ENCODE measurements around the gene LRRC49. TPM values are rescaled to one million over a fixed set of nuclear protein-coding genes. Genes with fewer than 3 reads are reported as not detected.
"Not testable (repeated sequence)": the region's sequence is repeated elsewhere in the genome, so short reads cannot be mapped to it uniquely, and the experiment has no call there.

The LRRC49 gene
- total and polyA plus RNA-seq, 2 experiments from 2014 or later, result 8.5 to 14.6 TPM

GRCh38 chr15:70998319-70998718, 105.7 kb downstream of the LRRC49 start:
- Mint-ChIP-seq H3K27me3 (ENCODE audit: insufficient read depth, low read depth, poor library complexity) (no peaks in the 10 kb centered on the region), H3K27ac (no peak overlapping the region), H3K36me3 (ENCODE audit: low read depth) (peaks cover 23% of the 10 kb centered on the region; the same call in 2 of the 3 replicates), H3K4me1 (no peaks in the 10 kb centered on the region), H3K4me3 (no peak overlapping the region), H3K9me3 (peaks cover 17% of the 10 kb centered on the region)
- Histone ChIP-seq H3F3A (replicated peaks; ENCODE audit: low read depth) (no peaks in the 10 kb centered on the region), H3K79me2 (replicated peaks; ENCODE audit: insufficient read depth) (no peaks in the 10 kb centered on the region), H3K4me3 (no peak overlapping the region), H3K27ac (ENCODE audit: low read depth) (no peak overlapping the region), H3K27me3 (ENCODE audit: insufficient read depth) (no peaks in the 10 kb centered on the region), H3K36me3 (ENCODE audit: insufficient read depth) (peaks cover 7% of the 10 kb centered on the region; the same call in 1 of the 2 replicates), H3K4me2 (no peak overlapping the region), H2AFZ (no peak overlapping the region), H3K4me1 (ENCODE audit: insufficient read depth) (no peaks in the 10 kb centered on the region), H4K20me1 (replicated peaks; ENCODE audit: insufficient read depth) (no peaks in the 10 kb centered on the region), H3K9me2 (ENCODE audit: insufficient read depth) (no peaks in the 10 kb centered on the region)
- no peak for TF ChIP-seq ZNF114 (CRISPR knock-in tag; IDR thresholded peaks at IDR 0.05)
- TF ChIP-seq STAT1 (IDR thresholded peaks at IDR 0.05; ENCODE audit: unreplicated experiment), result no peak
- TF ChIP-seq POLR2AphosphoS5 (IDR thresholded peaks at IDR 0.05; ENCODE audit: low read depth), result no peak
- DNase-seq (ENCODE audit: low spot score), result no peak
- no peak for ATAC-seq

- H3K27ac Mint-ChIP-seq, result no peak overlapping the region
- H3K9me3 Mint-ChIP-seq, result peaks cover 8% of the 10 kb centered on the region; the same call in 2 of the 3 replicates
- H3K27me3 ChIP-seq (ENCODE audit: insufficient read depth), result no peaks in the 10 kb centered on the region
- H3K79me2 ChIP-seq (replicated peaks; ENCODE audit: insufficient read depth), result no peaks in the 10 kb centered on the region
- H2AFZ ChIP-seq, result no peak overlapping the region
- ATAC-seq (no peak), DNase-seq (ENCODE audit: low spot score) (no peak)
- H3K4me1 ChIP-seq (ENCODE audit: insufficient read depth), result no peaks in the 10 kb centered on the region
- no peaks in the 10 kb centered on the region for H3K9me2 ChIP-seq (ENCODE audit: insufficient read depth)
- no peak overlapping the region for H3K4me3 Mint-ChIP-seq
- no peak overlapping the region for H3K4me2 ChIP-seq
- no peak overlapping the region for H3K4me3 ChIP-seq
- H3F3A ChIP-seq (replicated peaks; ENCODE audit: low read depth), result no peaks in the 10 kb centered on the region
- no peaks in the 10 kb centered on the region for H3K27me3 Mint-ChIP-seq (ENCODE audit: insufficient read depth, low read depth, poor library complexity)
- no peak overlapping the region for H3K27ac ChIP-seq (ENCODE audit: low read depth)
- no peak for TF ChIP-seq ZNF331 (CRISPR knock-in tag; IDR thresholded peaks at IDR 0.05; ENCODE audit: low read depth)
- no peaks in the 10 kb centered on the region for H3K36me3 ChIP-seq (ENCODE audit: insufficient read depth)
- H3K4me1 Mint-ChIP-seq, result no peaks in the 10 kb centered on the region
- peaks cover 14% of the 10 kb centered on the region; the same call in 2 of the 3 replicates for H3K36me3 Mint-ChIP-seq (ENCODE audit: low read depth)
- no peaks in the 10 kb centered on the region for H4K20me1 ChIP-seq (replicated peaks; ENCODE audit: insufficient read depth)
Measured at GRCh38 chr15:71002316-71002715, 109.7 kb downstream of the LRRC49 start.

GRCh38 chr15:71003319-71003718, 110.7 kb downstream of the LRRC49 start:
- H3K36me3 Mint-ChIP-seq (ENCODE audit: low read depth), result peaks cover 10% of the 10 kb centered on the region; the same call in 2 of the 3 replicates
- no peak for TF ChIP-seq REST (IDR thresholded peaks at IDR 0.05; ENCODE audit: unreplicated experiment)
- no peak for TF ChIP-seq ZNF114 (CRISPR knock-in tag; IDR thresholded peaks at IDR 0.05)
- TF ChIP-seq POLR2AphosphoS5 (IDR thresholded peaks at IDR 0.05; ENCODE audit: low read depth), result no peak
- TF ChIP-seq STAT1 (IDR thresholded peaks at IDR 0.05; ENCODE audit: unreplicated experiment), result no peak
- TF ChIP-seq JUNB (IDR thresholded peaks at IDR 0.05; ENCODE audit: unreplicated experiment), result no peak
- no peak for TF ChIP-seq ZNF331 (CRISPR knock-in tag; IDR thresholded peaks at IDR 0.05; ENCODE audit: low read depth)
- no peak overlapping the region for H3K27ac Mint-ChIP-seq
- no peaks in the 10 kb centered on the region for H3K9me2 ChIP-seq (ENCODE audit: insufficient read depth)
- no peaks in the 10 kb centered on the region for H3K4me1 Mint-ChIP-seq
- H3K79me2 ChIP-seq (replicated peaks; ENCODE audit: insufficient read depth), result no peaks in the 10 kb centered on the region
- no peak overlapping the region for H2AFZ ChIP-seq
- H3K27me3 Mint-ChIP-seq (ENCODE audit: insufficient read depth, low read depth, poor library complexity), result no peaks in the 10 kb centered on the region
- H3K27me3 ChIP-seq (ENCODE audit: insufficient read depth), result no peaks in the 10 kb centered on the region
- H3K4me3 ChIP-seq, result no peak overlapping the region
- H3K4me3 Mint-ChIP-seq, result no peak overlapping the region
- no peak overlapping the region for H3K27ac ChIP-seq (ENCODE audit: low read depth)
- no peak for DNase-seq (ENCODE audit: low spot score)
- H4K20me1 ChIP-seq (replicated peaks; ENCODE audit: insufficient read depth), result no peaks in the 10 kb centered on the region
- no peak for ATAC-seq
- no peaks in the 10 kb centered on the region for H3F3A ChIP-seq (replicated peaks; ENCODE audit: low read depth)
- H3K36me3 ChIP-seq (ENCODE audit: insufficient read depth), result no peaks in the 10 kb centered on the region
- no peak overlapping the region for H3K4me2 ChIP-seq
- peaks cover 5% of the 10 kb centered on the region; the same call in 2 of the 3 replicates for H3K9me3 Mint-ChIP-seq
- no peaks in the 10 kb centered on the region for H3K4me1 ChIP-seq (ENCODE audit: insufficient read depth)

GRCh38 chr15:71004506-71004905, 111.9 kb downstream of the LRRC49 start:
- not testable (repeated sequence) for H3F3A ChIP-seq (replicated peaks; ENCODE audit: low read depth); DNase-seq (ENCODE audit: low spot score); H3K4me3 Mint-ChIP-seq; H3K79me2 ChIP-seq (replicated peaks; ENCODE audit: insufficient read depth); H3K27ac ChIP-seq (ENCODE audit: low read depth); H3K36me3 Mint-ChIP-seq (ENCODE audit: low read depth); ATAC-seq; H3K27ac Mint-ChIP-seq; H3K9me2 ChIP-seq (ENCODE audit: insufficient read depth); H3K4me2 ChIP-seq; H3K4me3 ChIP-seq; H3K9me3 Mint-ChIP-seq; H4K20me1 ChIP-seq (replicated peaks; ENCODE audit: insufficient read depth); H3K4me1 Mint-ChIP-seq; H3K4me1 ChIP-seq (ENCODE audit: insufficient read depth); H3K36me3 ChIP-seq (ENCODE audit: insufficient read depth); H2AFZ ChIP-seq; H3K27me3 ChIP-seq (ENCODE audit: insufficient read depth); H3K27me3 Mint-ChIP-seq (ENCODE audit: insufficient read depth, low read depth, poor library complexity)

Data from GM23338 (cell line).